Occipital lobe (tissue), 2 donors: Measurements from ENCODE around the gene GATAD2A. TPM values are rescaled to one million over a fixed set of nuclear protein-coding genes. Genes with fewer than 3 reads are reported as not detected.
"Not testable (repeated sequence)": the region's sequence is repeated elsewhere in the genome, so short reads cannot be mapped to it uniquely, and the experiment has no call there.

Experiments used
- DNase-seq: peaks from one replicate; lab custom pipeline; 2025; lab: John Stamatoyannopoulos, UW
- total RNA-seq: library from RNA; depleted of rRNA; stranded (reverse); fragments of >200 nt; gene quantifications from one replicate; pipeline ENCODE4 v1.2.3, GENCODE V29; 2014

Gene GATAD2A
- total RNA-seq, 1 donor from 2014 or later = 14.2 TPM

DNA sequence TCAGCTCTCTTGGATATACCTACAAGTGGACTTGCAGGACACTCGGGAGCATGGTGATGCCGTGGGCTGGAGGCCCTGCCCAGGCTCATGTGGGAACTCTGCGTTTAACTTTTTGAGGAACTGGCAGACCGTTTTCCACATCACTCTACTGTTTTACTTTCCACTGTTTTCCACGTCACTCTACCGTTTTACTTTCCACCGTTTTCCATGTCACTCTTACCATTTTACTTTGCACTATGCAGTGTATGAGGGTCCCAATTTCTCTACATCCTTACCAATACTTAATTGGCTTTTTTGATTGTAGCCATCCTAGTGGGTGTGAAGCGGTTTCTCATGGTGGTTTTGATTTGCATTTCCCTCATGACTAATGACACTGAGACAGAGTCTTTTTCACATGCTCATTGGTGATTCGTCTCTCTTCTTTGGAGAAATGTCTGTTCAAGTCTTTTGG is 40.5 kb downstream of the GATAD2A start:
- no peak for DNase-seq

DNA sequence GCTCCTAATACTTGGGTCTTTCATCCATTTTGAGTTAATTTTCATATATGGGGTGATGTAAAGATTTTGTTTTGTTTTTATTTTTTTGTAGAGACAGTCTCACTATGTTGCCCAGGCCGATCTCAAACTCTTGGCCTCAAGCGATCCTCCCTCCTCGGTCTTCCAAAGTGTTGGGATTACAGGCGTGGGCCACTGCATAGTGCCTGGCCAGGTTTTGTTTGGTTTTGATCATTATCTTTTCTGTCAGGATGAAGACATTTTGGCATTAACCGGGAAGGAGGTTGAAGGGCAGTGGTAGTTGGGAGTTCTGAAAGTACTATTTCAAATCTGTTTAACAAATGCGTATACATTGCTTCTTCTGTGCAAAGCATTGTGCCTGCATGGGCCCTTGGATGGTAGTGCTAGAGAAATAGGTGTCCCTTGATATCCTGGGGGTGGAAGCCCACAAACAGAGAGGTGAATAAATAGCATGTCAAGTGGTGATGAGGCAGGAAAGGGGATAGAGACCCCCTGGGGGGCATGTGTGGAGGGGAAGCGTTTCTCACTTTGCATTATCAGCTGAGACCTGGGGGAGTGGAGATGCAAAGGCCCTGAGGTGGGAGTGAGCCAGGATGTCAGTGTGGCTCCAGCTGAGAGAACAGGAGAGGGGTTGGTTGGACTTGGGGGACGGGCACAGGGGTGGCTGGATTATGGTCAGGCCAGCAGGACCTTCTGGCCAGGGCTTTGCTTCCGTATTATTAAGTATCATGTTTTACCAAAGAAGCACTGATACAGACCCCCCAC is 41.4 kb downstream of the GATAD2A start:
- no peak for DNase-seq

DNA sequence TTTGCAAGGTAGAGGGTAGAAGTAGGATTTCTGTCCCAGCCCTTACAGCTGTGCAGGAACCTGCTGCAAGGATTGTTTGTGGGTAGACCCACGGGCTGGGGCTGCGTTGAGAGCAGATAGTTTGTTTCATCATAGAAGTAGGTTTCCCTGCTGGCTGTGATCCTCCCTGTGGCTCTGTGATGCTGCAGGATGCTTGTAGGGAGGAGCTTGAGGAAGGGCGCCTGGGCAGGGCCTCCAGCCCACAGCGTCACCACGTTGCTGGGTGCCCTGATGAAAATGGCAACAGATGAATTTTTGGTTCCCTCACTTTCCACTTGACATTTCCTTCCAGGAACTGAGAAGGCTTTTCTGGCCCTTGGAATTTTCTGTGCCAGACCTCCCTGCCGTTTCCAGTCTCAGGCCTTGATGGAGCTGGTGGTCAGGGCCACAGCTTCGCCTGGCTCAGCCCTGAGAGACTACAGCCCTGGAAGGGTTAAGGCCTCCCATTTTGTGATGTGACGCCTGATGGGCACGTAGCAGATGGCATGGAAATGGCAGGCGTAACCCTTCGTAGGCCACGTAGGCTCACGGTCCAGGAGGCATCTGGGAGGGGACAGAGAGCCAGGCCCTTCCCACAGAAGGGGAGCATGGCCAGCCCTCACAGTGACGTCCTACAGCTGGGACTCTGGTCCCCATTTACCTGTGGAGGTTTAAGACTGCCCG is 42.2 kb downstream of the GATAD2A start:
- DNase-seq = no peak

DNA sequence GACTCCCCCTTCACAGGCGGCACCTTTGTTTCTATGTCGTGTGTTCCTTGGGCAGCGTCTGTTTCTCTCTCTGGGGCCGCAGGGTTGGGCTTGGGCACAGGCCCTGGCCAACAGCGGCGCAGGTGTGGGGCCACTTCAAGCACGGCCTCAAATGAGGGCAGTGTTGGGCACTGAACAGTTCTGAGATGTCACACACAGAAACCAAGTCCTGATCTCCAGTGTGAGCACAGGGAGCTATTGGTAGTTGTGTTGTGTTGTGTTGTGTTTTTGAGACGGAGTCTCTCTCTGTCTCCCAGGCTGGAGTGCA is 42.7 kb downstream of the GATAD2A start:
- DNase-seq = no peak

DNA sequence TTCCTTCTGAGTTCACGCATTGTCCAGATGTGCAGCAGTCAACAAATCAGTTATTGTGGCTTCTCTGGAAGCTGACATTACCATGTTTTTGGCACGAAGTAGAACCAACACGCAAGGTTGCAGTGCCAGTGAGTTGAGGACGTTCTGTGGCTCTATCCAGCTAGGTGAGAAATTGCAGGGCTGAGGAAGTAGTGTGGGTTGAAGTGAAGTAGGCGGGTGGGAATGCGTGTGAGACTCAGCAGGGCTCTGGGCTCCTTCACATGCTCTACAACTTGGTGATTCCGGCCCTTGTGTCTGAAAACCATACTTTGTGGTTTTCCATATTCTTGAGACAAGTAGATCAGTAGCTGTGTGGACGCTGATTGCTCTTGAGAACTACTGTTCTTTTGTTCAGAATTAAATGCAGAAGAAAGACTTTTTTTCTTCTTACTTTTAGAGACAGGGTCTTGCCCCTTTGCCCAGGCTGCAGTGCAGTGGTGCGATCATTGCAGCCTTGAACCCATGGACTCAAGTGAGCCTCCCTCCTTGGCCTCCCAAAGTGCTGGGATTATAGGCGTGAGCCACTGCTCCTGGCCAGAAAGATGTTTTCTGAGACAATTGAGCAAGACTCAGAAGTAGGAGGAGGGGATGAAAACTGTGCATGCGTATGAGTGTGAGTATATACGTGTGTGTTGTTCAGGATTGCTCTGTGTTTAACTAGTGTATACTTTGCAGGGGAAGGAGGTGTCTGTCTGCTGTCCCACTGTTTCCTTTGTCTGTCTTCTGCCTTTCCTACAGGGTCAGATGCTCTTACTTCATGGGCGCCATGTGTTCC is 46.2 kb downstream of the GATAD2A start:
- DNase-seq = peak; percentile 36

DNA sequence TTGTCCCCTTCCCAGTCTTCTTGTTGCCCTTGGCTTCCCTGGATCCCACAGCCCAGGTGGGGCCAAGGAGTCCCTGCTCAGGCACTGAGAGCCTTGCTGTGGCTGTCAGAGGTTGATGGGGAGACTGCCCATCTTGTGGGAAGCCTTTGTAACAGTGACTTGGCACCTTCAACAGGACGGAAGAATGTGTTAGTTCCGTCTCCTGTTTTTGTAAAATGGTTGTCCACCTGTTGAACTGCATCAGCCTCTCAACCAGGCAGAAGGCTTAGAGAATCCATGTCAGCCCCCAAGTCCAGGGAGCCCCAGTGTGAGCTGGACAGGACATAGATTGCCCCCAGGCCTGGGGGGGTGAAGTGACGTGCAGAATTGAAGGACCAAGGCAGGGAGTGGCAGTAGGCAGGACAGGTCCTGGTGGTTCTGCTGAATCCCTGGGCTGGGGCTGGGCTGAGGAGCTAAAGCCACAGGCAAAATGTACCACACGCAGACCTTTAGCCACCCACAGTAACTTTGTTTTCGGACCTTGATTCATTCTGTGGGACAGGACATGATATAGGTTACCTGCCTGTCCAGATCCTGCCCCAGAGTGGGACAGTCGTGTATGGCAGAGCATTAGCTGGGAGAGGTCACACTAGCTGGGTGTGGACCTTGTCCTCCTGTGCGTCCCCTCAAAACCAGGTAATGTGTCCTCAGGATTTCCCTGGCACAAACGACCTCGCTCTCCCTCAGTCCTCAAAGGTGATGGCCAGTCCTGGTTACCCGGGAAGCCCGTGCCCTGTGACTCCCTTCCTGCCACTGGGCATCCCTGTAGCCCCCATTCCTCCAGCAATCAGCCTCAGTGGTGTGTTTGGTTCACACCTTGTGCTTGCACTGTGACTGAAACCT is 47.0 kb downstream of the GATAD2A start:
- no peak for DNase-seq

DNA sequence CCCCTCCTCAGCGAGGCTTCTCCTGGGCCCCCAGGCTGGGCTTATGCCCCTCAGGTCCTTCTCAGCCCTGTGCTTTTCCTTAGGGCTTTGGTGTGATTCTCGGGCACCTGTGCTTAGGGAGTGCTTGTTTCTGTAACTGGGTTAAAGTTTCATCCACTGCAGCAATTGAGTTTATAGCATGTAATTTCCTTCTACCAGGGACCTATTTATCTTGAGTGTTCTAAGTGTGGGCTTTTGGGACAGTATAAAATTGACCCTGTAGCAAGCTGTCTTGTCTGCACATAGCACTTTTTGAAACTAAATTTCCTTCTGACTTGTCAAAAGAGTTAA is 47.6 kb downstream of the GATAD2A start:
- DNase-seq = no peak

DNA sequence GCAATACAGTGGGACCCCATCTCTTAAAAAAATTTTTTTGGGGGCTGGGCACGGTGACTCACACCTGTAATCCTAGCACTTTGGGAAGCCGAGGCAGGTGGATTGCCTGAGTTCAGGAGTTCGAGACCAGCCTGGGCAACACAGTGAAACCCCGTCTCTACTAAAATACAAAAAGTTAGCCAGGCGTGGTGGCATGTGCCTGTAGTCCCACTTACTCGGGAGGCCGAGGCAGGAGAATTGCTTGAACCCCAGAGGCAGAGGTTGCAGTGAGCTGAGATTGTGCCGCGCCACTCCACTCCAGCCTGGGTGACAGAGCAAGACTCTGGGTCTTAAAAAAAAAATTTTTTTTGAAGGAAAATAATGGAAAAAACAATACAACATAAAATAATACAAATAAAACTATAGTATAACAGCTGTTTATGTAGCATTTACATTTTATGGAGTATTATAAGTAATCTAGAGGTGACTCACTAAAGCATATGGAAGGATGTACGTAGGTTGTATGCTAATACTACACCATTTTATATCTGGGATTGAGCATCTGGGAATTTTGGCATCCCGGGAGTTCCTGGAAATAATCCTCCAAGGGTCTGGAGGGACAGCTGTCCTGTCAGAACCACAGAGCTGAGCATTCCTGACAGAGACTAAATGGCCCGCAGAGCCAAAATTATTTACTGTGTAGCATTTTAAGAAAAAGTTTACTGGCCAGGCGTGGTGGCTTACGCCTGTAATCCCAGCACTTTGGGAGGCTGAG is 49.9 kb downstream of the GATAD2A start:
- not testable (repeated sequence) for DNase-seq

DNA sequence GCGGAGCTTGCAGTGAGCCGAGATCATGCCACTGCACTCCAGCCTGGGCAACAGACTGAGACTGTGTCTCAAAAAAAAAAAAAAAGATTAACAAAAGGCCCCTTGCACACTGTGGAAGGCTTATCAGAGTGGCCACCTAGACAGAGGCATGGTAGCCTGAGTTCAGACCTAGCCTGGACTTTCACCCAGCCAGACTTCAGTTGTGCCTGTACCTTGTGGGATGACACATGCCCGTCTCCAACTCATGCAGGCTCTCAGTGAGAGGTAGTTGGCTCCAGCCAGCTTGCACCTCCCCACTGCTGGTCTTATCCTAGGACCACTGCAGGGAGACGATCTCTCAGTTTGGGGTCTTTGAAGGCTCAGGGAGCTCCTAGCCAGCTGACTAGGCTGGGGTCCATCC is 52.2 kb downstream of the GATAD2A start:
- no peak for DNase-seq

DNA sequence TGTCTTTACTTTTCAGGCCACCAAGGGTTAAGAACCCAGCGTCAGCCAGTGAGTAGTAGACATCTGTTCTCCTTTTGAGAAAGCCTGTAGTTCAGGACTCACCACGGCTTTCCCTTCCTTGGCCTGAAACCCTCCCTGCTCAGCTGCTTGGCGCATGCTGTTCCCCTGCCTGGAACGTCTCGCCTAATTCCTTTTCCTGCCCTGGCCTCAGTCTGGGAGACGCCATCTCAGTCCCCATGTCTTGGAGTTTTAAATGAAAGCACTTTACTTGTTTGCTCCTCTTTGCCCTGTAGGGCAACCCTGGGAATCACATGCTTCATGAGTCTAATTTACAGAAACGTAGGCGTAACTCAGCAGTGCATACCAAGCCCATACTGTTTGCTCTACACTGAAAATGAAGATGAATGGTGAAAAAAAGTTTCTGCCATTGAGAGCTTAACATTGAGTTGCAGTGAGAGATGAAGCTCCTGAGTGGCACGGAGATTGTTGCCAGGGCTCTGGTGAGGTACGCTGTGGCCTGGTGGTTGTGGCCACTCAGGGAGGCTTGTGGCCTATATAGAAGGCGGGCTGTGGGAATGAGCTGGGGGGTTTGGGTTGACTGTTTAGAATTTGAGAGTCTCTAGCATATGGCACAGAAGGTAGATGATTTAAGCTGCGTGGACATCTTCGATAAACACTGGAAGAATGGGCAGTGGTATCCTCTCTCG is 52.8 kb downstream of the GATAD2A start:
- no peak for DNase-seq

DNA sequence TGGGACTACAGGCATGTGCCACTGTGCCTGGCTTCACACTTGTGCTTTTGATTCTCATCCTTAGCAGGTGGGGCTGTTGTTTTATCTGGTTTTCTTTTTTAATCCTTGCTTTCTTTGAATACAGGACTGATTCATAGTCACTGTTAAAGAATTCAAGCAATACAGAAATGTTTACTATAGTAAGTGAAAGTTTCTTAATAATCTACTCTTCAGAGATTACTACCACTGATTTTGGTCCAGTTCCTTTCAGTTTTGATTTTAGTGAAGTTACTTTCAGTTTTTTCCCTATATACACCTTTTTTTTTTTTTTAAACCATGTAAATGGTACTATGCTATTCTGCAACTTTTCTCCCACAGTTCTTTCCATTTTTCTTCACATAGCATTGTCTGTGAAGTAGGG is 53.6 kb downstream of the GATAD2A start:
- DNase-seq = no peak

DNA sequence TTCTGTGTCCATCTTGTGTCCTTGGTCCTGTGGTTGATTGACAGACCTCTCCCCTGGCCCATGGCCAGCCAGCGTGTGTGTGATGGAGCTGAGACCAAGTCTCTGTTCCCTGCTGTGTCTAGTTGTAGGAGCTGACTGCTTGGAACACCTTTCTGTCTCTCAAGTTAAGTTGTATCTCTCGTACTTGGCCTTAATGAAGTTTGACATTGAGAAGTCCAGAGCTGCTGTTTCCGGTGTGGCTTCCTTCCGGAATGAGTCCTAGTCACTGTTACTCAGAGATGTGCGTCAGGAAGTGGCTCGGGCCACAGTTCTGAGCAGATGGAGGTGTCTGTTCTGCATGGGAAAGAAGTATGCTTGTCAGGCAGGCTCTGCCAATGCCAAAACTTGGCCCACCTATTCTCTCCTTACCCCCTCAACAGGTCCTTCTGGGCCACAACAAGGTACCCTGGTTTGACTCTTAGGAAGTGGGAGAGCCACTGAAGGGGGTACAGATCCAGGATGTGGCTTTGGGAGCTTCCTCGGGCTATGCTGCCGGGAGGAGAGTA is 54.3 kb downstream of the GATAD2A start:
- peak; percentile 36 for DNase-seq

DNA sequence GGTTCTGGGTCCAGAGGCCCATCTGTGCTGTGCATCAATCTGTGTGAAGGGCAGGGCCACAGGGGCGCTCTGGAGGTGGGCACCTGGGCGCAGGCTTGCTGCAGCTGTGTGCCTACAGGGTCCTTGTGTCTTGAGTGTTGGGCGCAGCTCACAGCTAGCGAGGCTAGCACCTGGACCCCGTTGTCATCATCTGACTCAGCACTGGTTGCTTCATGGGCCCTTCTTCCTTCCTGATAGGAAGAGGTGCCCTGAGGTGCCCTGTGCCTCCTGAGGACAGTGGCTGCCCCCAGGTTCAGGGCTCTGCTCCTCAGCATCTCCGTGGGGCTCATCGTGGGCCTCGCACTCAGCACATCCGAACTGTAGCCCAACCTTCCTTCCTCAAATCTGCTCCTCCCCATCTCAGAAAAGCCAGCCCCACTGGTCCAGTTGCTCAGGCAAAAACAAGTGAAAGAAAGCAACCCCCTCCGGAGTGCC is 54.8 kb downstream of the GATAD2A start:
- DNase-seq = no peak

DNA sequence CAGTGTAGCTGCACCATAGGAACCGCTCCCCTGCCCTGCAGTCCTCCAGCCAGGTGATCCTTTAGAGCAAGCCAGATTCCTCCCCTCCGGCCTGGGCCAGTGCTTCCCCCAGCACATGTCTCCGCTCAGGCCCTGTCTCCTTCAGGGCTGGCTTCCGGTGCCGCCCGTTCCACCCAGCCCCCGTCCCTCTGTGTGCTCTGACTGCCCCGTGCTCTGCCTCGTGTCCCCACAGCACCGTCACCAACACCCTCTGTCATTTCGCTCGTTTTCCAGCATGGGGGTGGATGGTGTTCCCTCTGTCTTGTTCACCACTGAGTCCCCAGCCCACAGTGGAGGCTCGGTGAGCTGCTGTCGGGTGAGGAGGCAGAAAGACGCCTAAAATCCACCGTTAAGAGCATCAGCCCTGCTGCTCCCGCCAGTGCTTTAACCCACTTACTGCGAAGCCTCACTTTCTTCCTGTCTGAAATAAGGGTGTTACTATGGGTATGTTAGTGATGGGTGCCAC is 55.3 kb downstream of the GATAD2A start:
- DNase-seq = peak; percentile 58

DNA sequence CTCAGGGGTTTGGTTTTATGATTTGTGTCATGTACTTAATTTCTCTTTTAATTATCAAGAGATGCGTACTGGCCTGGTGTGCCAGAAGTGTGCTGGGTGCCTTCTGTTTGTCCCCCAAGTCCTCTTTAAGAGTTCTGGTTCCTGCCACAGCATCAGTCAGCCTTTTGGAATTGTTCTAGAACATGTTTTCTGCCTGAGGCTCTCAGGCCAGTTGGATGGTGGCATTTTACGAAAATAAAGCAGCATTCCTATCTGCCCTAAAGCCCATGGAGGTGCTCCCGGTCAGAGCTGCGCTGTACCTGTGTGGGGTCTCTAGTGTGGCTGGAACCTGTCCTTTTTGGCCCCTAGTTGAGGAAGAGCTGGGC is 55.8 kb downstream of the GATAD2A start:
- DNase-seq = no peak

DNA sequence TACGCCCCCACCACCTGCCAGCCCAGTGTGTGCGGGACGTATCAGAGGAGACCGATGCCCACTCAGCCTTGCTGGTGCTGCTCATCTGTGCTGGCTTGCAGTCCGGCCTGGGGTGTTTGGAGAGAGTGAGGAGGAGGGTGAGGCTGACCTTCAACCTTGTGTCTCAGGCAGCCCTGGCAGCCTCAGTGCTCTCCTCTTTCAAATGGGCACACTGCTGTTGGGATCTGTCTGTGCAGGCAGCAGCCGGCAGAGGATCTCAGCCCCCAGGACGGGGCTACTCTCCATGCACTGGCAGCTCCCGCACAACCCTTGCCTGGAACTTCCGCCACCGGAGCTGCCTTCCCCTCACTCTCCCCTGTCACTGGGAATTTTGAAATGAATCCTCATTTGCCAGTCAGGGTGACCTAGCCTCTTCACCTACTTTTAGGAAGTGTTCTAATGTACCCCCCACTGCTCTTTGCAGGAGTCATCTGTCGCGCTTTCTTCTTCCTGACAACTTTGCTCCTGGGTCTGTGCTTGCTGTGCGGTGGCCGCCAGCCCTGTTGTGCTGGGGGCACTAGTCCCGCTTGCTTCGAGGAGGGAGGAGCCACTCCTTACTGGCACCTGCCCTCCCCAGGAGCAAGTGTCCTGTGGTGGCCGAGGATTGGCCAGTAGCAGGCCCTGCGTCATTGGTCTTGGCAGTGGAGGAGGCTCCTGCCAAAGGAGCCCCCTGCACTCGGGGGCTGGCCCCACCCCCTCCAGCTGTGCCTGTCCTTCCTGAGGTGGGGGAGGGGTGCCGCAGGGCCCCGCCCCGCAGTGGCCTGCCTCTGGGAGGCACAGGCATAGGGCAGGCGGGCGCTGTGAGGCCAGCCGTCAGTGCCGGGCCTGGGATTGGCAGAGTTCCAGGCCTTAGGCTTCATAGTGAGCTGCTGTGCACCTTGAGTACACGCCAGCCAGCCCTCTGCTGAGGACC is 56.5 kb downstream of the GATAD2A start:
- no peak for DNase-seq

DNA sequence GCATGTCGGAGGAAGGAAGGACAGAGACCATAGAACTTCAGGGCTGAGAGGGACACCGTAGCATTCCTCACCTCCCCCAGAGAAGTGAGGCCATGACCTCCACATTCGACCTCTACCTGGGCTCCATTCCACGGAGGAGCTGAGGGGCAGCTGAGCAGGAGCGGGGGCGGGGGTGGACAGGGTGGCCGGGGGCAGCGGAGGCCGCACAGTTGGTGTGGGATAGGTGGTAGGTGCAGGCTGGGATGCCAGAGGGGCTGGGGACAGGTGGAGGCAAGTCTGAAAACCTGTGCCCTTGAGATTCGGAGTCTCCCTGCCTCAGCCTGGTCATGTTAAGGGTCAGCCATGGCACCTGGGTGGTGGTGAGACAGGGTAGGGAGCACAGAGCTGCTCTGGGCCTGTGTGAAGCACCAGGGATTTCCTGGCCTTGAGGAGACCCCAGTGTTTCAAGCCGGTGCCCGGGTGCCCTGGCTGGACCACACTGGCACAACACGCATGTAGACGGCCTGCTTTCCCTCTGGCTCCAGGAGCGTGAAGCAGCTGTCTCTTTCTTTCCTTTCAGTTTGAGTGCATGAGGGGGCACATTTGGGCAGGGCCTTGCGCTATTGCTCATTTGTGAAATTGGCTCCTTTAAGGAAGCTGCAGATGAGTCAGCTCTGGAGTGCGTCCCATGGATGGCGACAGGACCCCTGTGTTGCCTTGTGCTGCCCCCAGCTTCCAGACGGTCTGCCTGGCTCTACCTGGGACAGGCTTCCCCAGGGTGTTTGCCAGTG is 58.1 kb downstream of the GATAD2A start:
- DNase-seq = no peak
